ENCODE results near the gene SERPINA5.
"Not testable (repeated sequence)": the region's sequence is repeated elsewhere in the genome, so short reads cannot be mapped to it uniquely, and the experiment has no call there.

SERPINA5 gene

GRCh38 chr14:94602722-94603121 lies 21.5 kb downstream of the SERPINA5 start:
- no peak for DNase-seq

- no peak for DNase-seq
Measured at GRCh38 chr14:94605361-94605760, 24.1 kb downstream of the SERPINA5 start.

- not testable (repeated sequence) for DNase-seq
Measured at GRCh38 chr14:94608966-94609365, 27.7 kb downstream of the SERPINA5 start.

- no peak for DNase-seq
Measured at GRCh38 chr14:94611179-94611578, 30.0 kb downstream of the SERPINA5 start.

- DNase-seq, result no peak
Measured at GRCh38 chr14:94612174-94612573, 30.9 kb downstream of the SERPINA5 start, which contains the start of gene SERPINA3. Gene SERPINA3 (plus strand): TSS chr14:94612391. CDS start chr14:94614442, 2,051 bp downstream.

- DNase-seq, result no peak
Measured at GRCh38 chr14:94612580-94613554, 31.6 kb downstream of the SERPINA5 start.

GRCh38 chr14:94613720-94614644 lies 32.8 kb downstream of the SERPINA5 start:
- DNase-seq, result no peak

- DNase-seq, result no peak
Measured at GRCh38 chr14:94614802-94615201, 33.6 kb downstream of the SERPINA5 start.

- no peak for DNase-seq
Measured at GRCh38 chr14:94615254-94615653, 34.0 kb downstream of the SERPINA5 start.

- no peak for DNase-seq
Measured at GRCh38 chr14:94615823-94616570, 34.8 kb downstream of the SERPINA5 start.

- no peak for DNase-seq
Measured at GRCh38 chr14:94617366-94617941, 36.2 kb downstream of the SERPINA5 start.

GRCh38 chr14:94617988-94618822 lies 37.0 kb downstream of the SERPINA5 start:
- DNase-seq, result no peak

GRCh38 chr14:94619297-94619696 lies 38.1 kb downstream of the SERPINA5 start:
- DNase-seq, result no peak

- DNase-seq, result no peak
Measured at GRCh38 chr14:94620597-94620996, 39.4 kb downstream of the SERPINA5 start.

GRCh38 chr14:94621358-94622134 lies 40.3 kb downstream of the SERPINA5 start:
- no peak for DNase-seq

GRCh38 chr14:94622653-94623421 lies 41.6 kb downstream of the SERPINA5 start:
- no peak for DNase-seq

GRCh38 chr14:94623422-94623809 lies 42.2 kb downstream of the SERPINA5 start:
- no peak for DNase-seq

GRCh38 chr14:94623856-94624499 lies 42.8 kb downstream of the SERPINA5 start:
- no peak for DNase-seq
